ENCODE data around the gene DNM1L.

DNA sequence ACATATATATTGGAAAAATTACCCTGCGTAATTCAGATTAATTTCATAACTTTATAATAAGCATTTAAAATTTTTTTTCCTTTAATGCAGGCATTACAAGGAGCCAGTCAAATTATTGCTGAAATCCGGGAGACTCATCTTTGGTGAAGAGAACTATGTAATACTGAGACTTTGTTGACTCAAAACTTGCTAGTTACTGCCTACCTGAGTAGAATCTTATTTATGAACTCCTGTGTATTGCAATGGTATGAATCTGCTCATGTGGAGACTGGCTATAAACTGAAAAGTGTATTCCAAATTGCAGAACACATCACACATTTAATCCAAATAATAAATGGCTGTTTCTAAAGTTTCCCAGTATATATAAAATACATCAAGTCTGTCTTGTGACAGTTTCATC, 64.2 kb downstream of the DNM1L start:
- no peak for TF ChIP-seq EZH2phosphoT487 (IDR thresholded peaks at IDR 0.05; ENCODE audit: borderline replicate concordance)
- TF ChIP-seq, protein P1, sequence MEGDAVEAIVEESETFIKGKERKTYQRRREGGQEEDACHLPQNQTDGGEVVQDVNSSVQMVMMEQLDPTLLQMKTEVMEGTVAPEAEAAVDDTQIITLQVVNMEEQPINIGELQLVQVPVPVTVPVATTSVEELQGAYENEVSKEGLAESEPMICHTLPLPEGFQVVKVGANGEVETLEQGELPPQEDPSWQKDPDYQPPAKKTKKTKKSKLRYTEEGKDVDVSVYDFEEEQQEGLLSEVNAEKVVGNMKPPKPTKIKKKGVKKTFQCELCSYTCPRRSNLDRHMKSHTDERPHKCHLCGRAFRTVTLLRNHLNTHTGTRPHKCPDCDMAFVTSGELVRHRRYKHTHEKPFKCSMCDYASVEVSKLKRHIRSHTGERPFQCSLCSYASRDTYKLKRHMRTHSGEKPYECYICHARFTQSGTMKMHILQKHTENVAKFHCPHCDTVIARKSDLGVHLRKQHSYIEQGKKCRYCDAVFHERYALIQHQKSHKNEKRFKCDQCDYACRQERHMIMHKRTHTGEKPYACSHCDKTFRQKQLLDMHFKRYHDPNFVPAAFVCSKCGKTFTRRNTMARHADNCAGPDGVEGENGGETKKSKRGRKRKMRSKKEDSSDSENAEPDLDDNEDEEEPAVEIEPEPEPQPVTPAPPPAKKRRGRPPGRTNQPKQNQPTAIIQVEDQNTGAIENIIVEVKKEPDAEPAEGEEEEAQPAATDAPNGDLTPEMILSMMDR (conservative IDR thresholded peaks at IDR 0.05; ENCODE audit: low read length), result no peak
